T-helper 1 cell treated with Interleukin-12 subunit alpha and Interleukin-12 subunit beta and Interleukin-4 antibody, amounts not matched to agents 30 ng/mL and 1 ng/mL, for 36 hours (primary cell): ENCODE results near the gene CDC14B. TPM values are rescaled to one million over a fixed set of nuclear protein-coding genes. Genes with fewer than 3 reads are reported as not detected.
"Not testable (repeated sequence)": the region's sequence is repeated elsewhere in the genome, so short reads cannot be mapped to it uniquely, and the experiment has no call there.

ENCODE experiments used
- intact Hi-C: fragments of 100-400 bp; cut with micrococcal nuclease; formaldehyde crosslinking; loops from one replicate; pipeline ENCODE4 v1.15.1; 2024
- total RNA-seq: library from RNA; stranded (reverse); gene quantifications from 2 replicates; pipeline ENCODE4 v1.2.3, GENCODE V29; 2022

CDC14B gene
- total RNA-seq, 1 donor from 2014 or later = 2.2 TPM

- intact Hi-C loops = no loop called here
These were observed 23.0 kb downstream of the CDC14B start for GRCh38 chr9:96596601-96597111.

- intact Hi-C loops = no loop called here
These were observed 32.0 kb downstream of the CDC14B start for GRCh38 chr9:96587338-96588315.

GRCh38 chr9:96585426-96585825 is 34.2 kb downstream of the CDC14B start:
- intact Hi-C loops = no loop called here

- intact Hi-C loops = not testable (repeated sequence)
These were observed 37.4 kb downstream of the CDC14B start for GRCh38 chr9:96582199-96582598.

- intact Hi-C loops = no loop called here
These were observed 37.9 kb downstream of the CDC14B start for GRCh38 chr9:96581786-96582185.

GRCh38 chr9:96581301-96581700 is 38.3 kb downstream of the CDC14B start:
- intact Hi-C loops = no loop called here

GRCh38 chr9:96574931-96575351 is 44.7 kb downstream of the CDC14B start:
- intact Hi-C loops = no loop called here

GRCh38 chr9:96574455-96574854 is 45.2 kb downstream of the CDC14B start:
- intact Hi-C loops = no loop called here

GRCh38 chr9:96567203-96567700 is 52.4 kb downstream of the CDC14B start:
- intact Hi-C loops = loop anchor here (1.0 to 5.0 kb wide), 4 partner anchors 88 to 285 kb away; partner anchors contain the start of genes PRXL2C, ZNF510 and ZNF782

- intact Hi-C loops = loop anchor here (1.0 to 5.0 kb wide), 7 partner anchors 53 to 286 kb away; partner anchors contain the start of genes CDC14B, PRXL2C, ZNF510 and ZNF782
These were observed 53.0 kb downstream of the CDC14B start for GRCh38 chr9:96566498-96567202.

GRCh38 chr9:96565671-96566497 is 53.8 kb downstream of the CDC14B start:
- intact Hi-C loops = loop anchor here (1.0 to 5.0 kb wide), 6 partner anchors 53 to 286 kb away; partner anchors contain the start of genes CDC14B, PRXL2C, ZNF510 and ZNF782

GRCh38 chr9:96564217-96564616 is 55.4 kb downstream of the CDC14B start:
- intact Hi-C loops = no loop called here

GRCh38 chr9:96559339-96559943 is 60.2 kb downstream of the CDC14B start:
- intact Hi-C loops = no loop called here

GRCh38 chr9:96557921-96558320 is 61.7 kb downstream of the CDC14B start:
- intact Hi-C loops = no loop called here

- intact Hi-C loops = no loop called here
These were observed 62.8 kb downstream of the CDC14B start for GRCh38 chr9:96556701-96557461.

GRCh38 chr9:96555567-96556386 is 63.9 kb downstream of the CDC14B start:
- intact Hi-C loops = no loop called here

GRCh38 chr9:96554801-96555566 is 64.7 kb downstream of the CDC14B start:
- intact Hi-C loops = no loop called here

GRCh38 chr9:96554326-96554725 is 65.3 kb downstream of the CDC14B start:
- intact Hi-C loops = no loop called here
